GM23338 (cell line): Measurements from ENCODE around the gene SEMA5A. TPM values are rescaled to one million over a fixed set of nuclear protein-coding genes. Genes with fewer than 3 reads are reported as not detected.

Experiments
- ATAC-seq: fragments of 200-7000 bp; cut with Tn5 transposase; 3 replicates; pipeline ENCODE4 v1.9.1; 2020
- DNase-seq: peaks from one replicate; pipeline ENCODE4 v3.0.0-alpha.2; 2015; ENCODE audit warnings: low spot score
- H2AFZ ChIP-seq: fragments of 200-600 bp; sonication (generic); 2 replicates; pipeline ENCODE4 v1.8.0; 2016; ENCODE audit warnings: antibody characterized with exemption, mild to moderate bottlenecking, moderate library complexity
- H3F3A ChIP-seq: fragments of 200-600 bp; sonication (generic); replicated peaks from 2 replicates; pipeline ENCODE4 v1.8.0; 2017; ENCODE audit warnings: antibody characterized with exemption, mixed run types, low read depth
- H3K27ac ChIP-seq: fragments of 200-600 bp; sonication (generic); 2 replicates; pipeline ENCODE4 v1.6.1; 2016; ENCODE audit warnings: low read depth
- H3K27me3 ChIP-seq: fragments of 200-600 bp; sonication (generic); 2 replicates; pipeline ENCODE4 v1.8.0; 2016; ENCODE audit warnings: mild to moderate bottlenecking, mixed run types, moderate library complexity; ENCODE audit not compliant: insufficient read depth
- H3K36me3 ChIP-seq: fragments of 200-600 bp; sonication (generic); 2 replicates; pipeline ENCODE4 v1.8.0; 2016; ENCODE audit warnings: mild to moderate bottlenecking; ENCODE audit not compliant: insufficient read depth
- H3K4me1 ChIP-seq: fragments of 200-600 bp; sonication (generic); 2 replicates; pipeline ENCODE4 v1.8.0; 2016; ENCODE audit warnings: mild to moderate bottlenecking, moderate library complexity; ENCODE audit not compliant: insufficient read depth
- H3K4me2 ChIP-seq: fragments of 200-600 bp; sonication (generic); 2 replicates; pipeline ENCODE4 v1.7.1; 2017; ENCODE audit warnings: mixed run types
- H3K4me3 ChIP-seq: fragments of 200-600 bp; sonication (generic); 2 replicates; pipeline ENCODE4 v1.6.1; 2016; ENCODE audit warnings: mixed run types
- H3K79me2 ChIP-seq: fragments of 200-600 bp; sonication (generic); replicated peaks from 2 replicates; pipeline ENCODE4 v1.8.0; 2017; ENCODE audit warnings: mild to moderate bottlenecking; ENCODE audit not compliant: insufficient read depth
- H3K9me2 ChIP-seq: fragments of 200-600 bp; sonication (generic); 2 replicates; pipeline ENCODE4 v1.8.0; 2017; ENCODE audit not compliant: insufficient read depth
- H4K20me1 ChIP-seq: fragments of 200-600 bp; sonication (generic); replicated peaks from 2 replicates; pipeline ENCODE4 v1.8.0; 2017; ENCODE audit warnings: mild to moderate bottlenecking; ENCODE audit not compliant: insufficient read depth
- H3K27ac Mint-ChIP-seq: 2 replicates; pipeline ENCODE4 v1.8.0; 2020; ENCODE audit warnings: inconsistent platforms, mild to moderate bottlenecking, moderate library complexity, mixed read lengths
- H3K27me3 Mint-ChIP-seq: 3 replicates; pipeline ENCODE4 v1.8.0; 2022; ENCODE audit warnings: low read depth, mild to moderate bottlenecking, moderate library complexity, mixed read lengths, inconsistent platforms; ENCODE audit not compliant: insufficient read depth, poor library complexity
- H3K36me3 Mint-ChIP-seq: 3 replicates; pipeline ENCODE4 v1.8.0; 2021; ENCODE audit warnings: low read depth, mild to moderate bottlenecking, inconsistent platforms, moderate library complexity, mixed read lengths
- H3K4me1 Mint-ChIP-seq: 3 replicates; pipeline ENCODE4 v1.8.0; 2020; ENCODE audit warnings: mild to moderate bottlenecking, inconsistent platforms, mixed read lengths
- H3K4me3 Mint-ChIP-seq: 3 replicates; pipeline ENCODE4 v1.8.0; 2021; ENCODE audit warnings: moderate library complexity, mild to moderate bottlenecking, inconsistent platforms, mixed read lengths
- H3K9me3 Mint-ChIP-seq: 3 replicates; pipeline ENCODE4 v1.8.0; 2020; ENCODE audit warnings: moderate library complexity, mild to moderate bottlenecking, inconsistent platforms, mixed read lengths
- NANOG ChIP-seq: IDR thresholded peaks from 2 replicates; pipeline ENCODE4 v1.6.1; 2016; ENCODE audit warnings: antibody characterized with exemption, borderline replicate concordance
- STAT1 ChIP-seq: IDR thresholded peaks from one replicate; pipeline ENCODE4 v1.6.1; 2016; ENCODE audit warnings: antibody characterized with exemption; ENCODE audit not compliant: unreplicated experiment
- ZNF331 ChIP-seq: fragments of 250-450 bp; sonication (Bioruptor Pico); IDR thresholded peaks from 2 replicates; pipeline ENCODE4 v1.5.0; 2020; ENCODE audit warnings: low read depth, mild to moderate bottlenecking, moderate library complexity
- polyA plus RNA-seq: library from polyadenylated mRNA; unstranded; fragments of >200 nt; fragmentation: Nextera tagmentation; extraction: Ambion mirVana; gene quantifications from 2 replicates; pipeline ENCODE4 v1.2.1, GENCODE V29; 2016
- total RNA-seq: library from RNA; depleted of rRNA; stranded (reverse); fragments of >200 nt; shearing (Covaris generic); gene quantifications from 2 replicates; pipeline ENCODE4 v1.2.3, GENCODE V29; 2014
- TF ChIP-seq, protein P1 (sequence below): fragments of 250-450 bp; sonication (Bioruptor Pico); IDR thresholded peaks from 2 replicates; pipeline ENCODE4 v1.5.0; 2020; ENCODE audit warnings: mild to moderate bottlenecking, moderate library complexity

SEMA5A gene
- total and polyA plus RNA-seq, 2 experiments from 2014 or later, result 2.1 to 8.1 TPM

DNA sequence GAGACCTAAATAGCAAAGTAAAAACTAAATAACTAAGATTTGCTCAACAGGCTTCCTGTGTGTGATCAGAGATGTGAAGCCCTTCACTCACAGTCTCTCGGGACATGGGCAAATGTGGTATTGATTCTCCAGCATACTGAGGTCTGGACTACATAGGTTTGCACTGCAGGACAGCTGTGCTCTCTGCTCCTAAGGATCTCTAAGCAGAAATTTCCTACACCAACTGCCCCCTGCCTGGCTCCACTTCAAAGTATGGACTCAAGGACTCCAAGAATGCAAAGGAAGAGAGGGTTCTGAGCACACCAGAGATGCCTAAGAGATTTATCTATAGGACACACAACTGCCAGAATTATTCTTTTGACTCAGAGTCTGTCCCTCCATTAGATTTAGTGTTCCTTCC lies 487.2 kb downstream of the SEMA5A start (continued):
- TF ChIP-seq, protein P1, sequence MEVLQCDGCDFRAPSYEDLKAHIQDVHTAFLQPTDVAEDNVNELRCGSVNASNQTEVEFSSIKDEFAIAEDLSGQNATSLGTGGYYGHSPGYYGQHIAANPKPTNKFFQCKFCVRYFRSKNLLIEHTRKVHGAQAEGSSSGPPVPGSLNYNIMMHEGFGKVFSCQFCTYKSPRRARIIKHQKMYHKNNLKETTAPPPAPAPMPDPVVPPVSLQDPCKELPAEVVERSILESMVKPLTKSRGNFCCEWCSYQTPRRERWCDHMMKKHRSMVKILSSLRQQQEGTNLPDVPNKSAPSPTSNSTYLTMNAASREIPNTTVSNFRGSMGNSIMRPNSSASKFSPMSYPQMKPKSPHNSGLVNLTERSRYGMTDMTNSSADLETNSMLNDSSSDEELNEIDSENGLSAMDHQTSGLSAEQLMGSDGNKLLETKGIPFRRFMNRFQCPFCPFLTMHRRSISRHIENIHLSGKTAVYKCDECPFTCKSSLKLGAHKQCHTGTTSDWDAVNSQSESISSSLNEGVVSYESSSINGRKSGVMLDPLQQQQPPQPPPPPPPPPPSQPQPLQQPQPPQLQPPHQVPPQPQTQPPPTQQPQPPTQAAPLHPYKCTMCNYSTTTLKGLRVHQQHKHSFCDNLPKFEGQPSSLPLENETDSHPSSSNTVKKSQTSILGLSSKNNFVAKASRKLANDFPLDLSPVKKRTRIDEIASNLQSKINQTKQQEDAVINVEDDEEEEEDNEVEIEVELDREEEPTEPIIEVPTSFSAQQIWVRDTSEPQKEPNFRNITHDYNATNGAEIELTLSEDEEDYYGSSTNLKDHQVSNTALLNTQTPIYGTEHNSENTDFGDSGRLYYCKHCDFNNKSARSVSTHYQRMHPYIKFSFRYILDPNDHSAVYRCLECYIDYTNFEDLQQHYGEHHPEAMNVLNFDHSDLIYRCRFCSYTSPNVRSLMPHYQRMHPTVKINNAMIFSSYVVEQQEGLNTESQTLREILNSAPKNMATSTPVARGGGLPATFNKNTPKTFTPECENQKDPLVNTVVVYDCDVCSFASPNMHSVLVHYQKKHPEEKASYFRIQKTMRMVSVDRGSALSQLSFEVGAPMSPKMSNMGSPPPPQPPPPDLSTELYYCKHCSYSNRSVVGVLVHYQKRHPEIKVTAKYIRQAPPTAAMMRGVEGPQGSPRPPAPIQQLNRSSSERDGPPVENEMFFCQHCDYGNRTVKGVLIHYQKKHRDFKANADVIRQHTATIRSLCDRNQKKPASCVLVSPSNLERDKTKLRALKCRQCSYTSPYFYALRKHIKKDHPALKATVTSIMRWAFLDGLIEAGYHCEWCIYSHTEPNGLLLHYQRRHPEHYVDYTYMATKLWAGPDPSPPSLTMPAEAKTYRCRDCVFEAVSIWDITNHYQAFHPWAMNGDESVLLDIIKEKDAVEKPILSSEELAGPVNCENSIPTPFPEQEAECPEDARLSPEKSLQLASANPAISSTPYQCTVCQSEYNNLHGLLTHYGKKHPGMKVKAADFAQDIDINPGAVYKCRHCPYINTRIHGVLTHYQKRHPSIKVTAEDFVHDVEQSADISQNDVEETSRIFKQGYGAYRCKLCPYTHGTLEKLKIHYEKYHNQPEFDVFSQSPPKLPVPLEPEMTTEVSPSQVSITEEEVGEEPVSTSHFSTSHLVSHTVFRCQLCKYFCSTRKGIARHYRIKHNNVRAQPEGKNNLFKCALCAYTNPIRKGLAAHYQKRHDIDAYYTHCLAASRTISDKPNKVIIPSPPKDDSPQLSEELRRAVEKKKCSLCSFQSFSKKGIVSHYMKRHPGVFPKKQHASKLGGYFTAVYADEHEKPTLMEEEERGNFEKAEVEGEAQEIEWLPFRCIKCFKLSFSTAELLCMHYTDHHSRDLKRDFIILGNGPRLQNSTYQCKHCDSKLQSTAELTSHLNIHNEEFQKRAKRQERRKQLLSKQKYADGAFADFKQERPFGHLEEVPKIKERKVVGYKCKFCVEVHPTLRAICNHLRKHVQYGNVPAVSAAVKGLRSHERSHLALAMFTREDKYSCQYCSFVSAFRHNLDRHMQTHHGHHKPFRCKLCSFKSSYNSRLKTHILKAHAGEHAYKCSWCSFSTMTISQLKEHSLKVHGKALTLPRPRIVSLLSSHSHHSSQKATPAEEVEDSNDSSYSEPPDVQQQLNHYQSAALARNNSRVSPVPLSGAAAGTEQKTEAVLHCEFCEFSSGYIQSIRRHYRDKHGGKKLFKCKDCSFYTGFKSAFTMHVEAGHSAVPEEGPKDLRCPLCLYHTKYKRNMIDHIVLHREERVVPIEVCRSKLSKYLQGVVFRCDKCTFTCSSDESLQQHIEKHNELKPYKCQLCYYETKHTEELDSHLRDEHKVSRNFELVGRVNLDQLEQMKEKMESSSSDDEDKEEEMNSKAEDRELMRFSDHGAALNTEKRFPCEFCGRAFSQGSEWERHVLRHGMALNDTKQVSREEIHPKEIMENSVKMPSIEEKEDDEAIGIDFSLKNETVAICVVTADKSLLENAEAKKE (CRISPR knock-in tag), result no peak
- no peak for TF ChIP-seq ZNF331 (CRISPR knock-in tag)
- no peak for TF ChIP-seq NANOG

DNA sequence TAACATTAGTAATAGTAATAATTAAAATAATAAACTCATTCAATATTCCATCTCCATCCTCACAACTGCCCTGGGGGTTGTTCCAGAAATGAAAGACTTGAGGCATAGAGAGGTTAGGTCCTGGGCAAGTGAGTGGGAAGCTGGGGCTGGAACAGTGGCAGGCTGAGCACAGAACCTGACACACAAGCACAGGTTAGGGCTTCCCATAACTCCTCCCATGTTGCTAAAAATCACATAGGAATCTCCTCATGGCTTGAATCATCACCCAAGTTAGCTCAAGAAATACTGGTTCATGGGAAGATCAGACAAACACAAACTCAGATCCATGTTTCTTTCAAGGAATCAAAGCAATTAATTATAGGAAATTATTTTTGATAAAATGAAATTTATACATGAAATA lies 487.7 kb downstream of the SEMA5A start:
- no peak overlapping the region for H3K4me2 ChIP-seq
- H3K9me2 ChIP-seq, result no peaks in the 10 kb centered on the region
- no peak for ATAC-seq
- no peak overlapping the region for H3K27ac Mint-ChIP-seq
- H3K79me2 ChIP-seq, result no peaks in the 10 kb centered on the region
- H3K36me3 ChIP-seq, result no peaks in the 10 kb centered on the region
- TF ChIP-seq STAT1, result no peak
- TF ChIP-seq, protein P1 (CRISPR knock-in tag), result no peak
- no peak overlapping the region for H3K27ac ChIP-seq
- no peak for DNase-seq
- no peaks in the 10 kb centered on the region for H3K4me1 Mint-ChIP-seq
- no peak overlapping the region for H3K4me3 ChIP-seq
- no peaks in the 10 kb centered on the region for H4K20me1 ChIP-seq
- H2AFZ ChIP-seq, result no peak overlapping the region
- H3K36me3 Mint-ChIP-seq, result peaks cover 3% of the 10 kb centered on the region
- H3K4me1 ChIP-seq, result no peaks in the 10 kb centered on the region
- no peaks in the 10 kb centered on the region for H3K27me3 Mint-ChIP-seq
- no peaks in the 10 kb centered on the region for H3K27me3 ChIP-seq
- no peaks in the 10 kb centered on the region for H3K9me3 Mint-ChIP-seq
- H3K4me3 Mint-ChIP-seq, result no peak overlapping the region
- no peaks in the 10 kb centered on the region for H3F3A ChIP-seq
